Spinal cord (tissue), 10 donors: ENCODE data around the gene TOB2. TPM values are rescaled to one million over a fixed set of nuclear protein-coding genes. Genes with fewer than 3 reads are reported as not detected.
"Not testable (repeated sequence)": the region's sequence is repeated elsewhere in the genome, so short reads cannot be mapped to it uniquely, and the experiment has no call there.

Experiments
- DNase-seq, 6 donors: peaks; one replicate each; pipeline versions ENCODE4 v3.0.0 to v3.0.0-alpha.2; 2013 to 2015; ENCODE audit warnings: low spot score in 6 of 6, low read depth in 4 of 6
- H3K27ac ChIP-seq: one replicate; pipeline ENCODE4 v1.5.1; 2013; ENCODE audit warnings: low read depth, low read length, control low read depth
- H3K27me3 ChIP-seq: one replicate; pipeline ENCODE4 v1.6.1; 2013; ENCODE audit warnings: low read length; ENCODE audit not compliant: control insufficient read depth, insufficient read depth
- H3K36me3 ChIP-seq: one replicate; pipeline ENCODE4 v1.6.1; 2013; ENCODE audit warnings: low read length; ENCODE audit not compliant: control insufficient read depth, insufficient read depth
- H3K4me1 ChIP-seq: one replicate; pipeline ENCODE4 v1.6.1; 2013; ENCODE audit warnings: low read length; ENCODE audit not compliant: control insufficient read depth, insufficient read depth
- H3K4me3 ChIP-seq: one replicate; pipeline ENCODE4 v1.5.1; 2013; ENCODE audit warnings: low read depth, low read length, control low read depth
- H3K9me3 ChIP-seq: one replicate; pipeline ENCODE4 v1.6.1; 2013; ENCODE audit warnings: low read length; ENCODE audit not compliant: control insufficient read depth, insufficient read depth
- WGBS: methylation state at CpG from one replicate; pipeline ENCODE4 v1.1.5; 2013; ENCODE audit warnings: missing lambda C conversion rate; ENCODE audit not compliant: insufficient coverage; 5-methylcytosine and 5-hydroxymethylcytosine counted together
- polyA plus RNA-seq, 2 donors: library from polyadenylated mRNA; unstranded; fragments of 120-200 nt; gene quantifications; one replicate each; pipeline ENCODE4 v1.2.1, GENCODE V29; 2013; ENCODE audit not compliant: insufficient read length in 2 of 2
- total RNA-seq, 2 donors: library from RNA; depleted of rRNA in 1 of 2; stranded (reverse); fragments of 120-200 nt in 1 of 2; fragments of >200 nt in 1 of 2; gene quantifications; one replicate each; pipeline versions ENCODE4 v1.2.3 to v1.2.4, GENCODE V29; 2013 to 2014
- donor health status: healthy.

The TOB2 gene
- total and polyA plus RNA-seq, 4 donors, result 17.1 to 45.5 (median 38.9) TPM

DNA sequence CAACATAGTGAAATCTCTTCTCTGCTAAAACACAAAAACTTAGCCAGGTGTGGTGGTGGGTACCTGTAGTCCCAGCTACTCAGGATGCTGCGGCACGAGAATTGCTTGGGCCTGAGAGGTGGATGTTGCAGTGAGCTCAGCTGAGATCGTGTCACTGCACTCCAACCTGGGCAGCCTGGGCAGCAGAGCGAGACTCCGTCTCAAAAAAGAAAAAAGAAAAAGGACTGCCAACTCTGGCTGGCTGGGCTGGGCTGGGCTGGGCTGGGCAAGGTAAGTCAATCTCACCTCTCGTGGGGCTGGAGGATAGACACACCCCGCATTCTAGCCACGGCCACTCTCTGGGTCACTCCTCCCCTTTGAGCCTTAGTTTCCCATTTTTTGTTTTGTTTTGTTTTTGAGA lies 37.9 kb downstream of the TOB2 start:
- no peak overlapping the region for H3K4me3 ChIP-seq
- H3K36me3 ChIP-seq, result no peaks in the 10 kb centered on the region
- no peak overlapping the region for H3K27ac ChIP-seq
- H3K27me3 ChIP-seq, result no peaks in the 10 kb centered on the region
- DNase-seq, result no peak
- WGBS, result 73% methylated on average over 4 of the region's 8 CpGs
- H3K4me1 ChIP-seq, result peaks cover 33% of the 10 kb centered on the region
- H3K9me3 ChIP-seq, result no peaks in the 10 kb centered on the region

DNA sequence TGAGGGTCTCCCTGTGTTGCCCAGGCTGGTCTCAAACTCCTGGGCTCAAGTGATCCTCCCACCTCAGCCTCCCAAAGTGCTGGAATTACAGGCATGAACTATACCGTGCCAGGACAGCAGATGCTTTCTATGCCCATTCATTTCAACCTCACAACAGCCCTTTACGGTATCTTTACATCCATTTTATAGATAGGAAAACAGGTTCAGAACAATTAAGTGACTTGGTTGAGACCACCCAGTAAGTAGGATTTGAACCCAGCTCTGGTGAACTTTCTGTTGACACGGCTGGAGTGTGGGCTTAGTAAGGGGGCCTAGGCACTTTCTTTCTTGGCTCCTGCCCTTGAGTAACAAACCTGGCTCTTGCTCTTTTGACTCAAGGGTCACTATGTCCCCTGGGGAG lies 39.2 kb downstream of the TOB2 start:
- WGBS, result 100% methylated on average over 1 of the region's 3 CpGs
- DNase-seq, result no peak
- Histone ChIP-seq H3K27ac (no peak overlapping the region), H3K9me3 (no peaks in the 10 kb centered on the region), H3K27me3 (no peaks in the 10 kb centered on the region), H3K36me3 (no peaks in the 10 kb centered on the region), H3K4me1 (peaks cover 36% of the 10 kb centered on the region), H3K4me3 (no peak overlapping the region)

DNA sequence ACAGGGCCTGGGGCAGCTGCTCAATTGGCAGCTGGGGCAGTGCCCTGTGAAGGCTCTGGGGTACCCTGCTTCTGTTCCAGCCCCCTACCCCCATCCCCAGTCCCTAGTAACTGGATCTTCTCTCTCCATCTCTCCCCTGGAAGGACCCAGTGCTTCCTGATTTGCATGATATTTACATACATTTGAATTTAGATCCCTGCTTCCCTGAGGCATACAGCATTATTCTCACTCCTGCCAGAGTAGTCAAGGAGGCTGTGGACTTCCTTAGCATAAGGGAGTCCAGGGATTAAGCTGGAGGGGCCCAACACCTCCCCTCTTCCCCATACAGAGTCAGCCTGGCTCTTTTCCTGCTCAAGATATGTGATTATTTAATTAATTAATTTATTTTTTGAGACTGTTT lies 40.2 kb downstream of the TOB2 start:
- DNase-seq, result no peak
- Histone ChIP-seq H3K4me1 (peaks cover 41% of the 10 kb centered on the region), H3K36me3 (no peaks in the 10 kb centered on the region), H3K27ac (no peak overlapping the region), H3K27me3 (no peaks in the 10 kb centered on the region), H3K4me3 (no peak overlapping the region), H3K9me3 (no peaks in the 10 kb centered on the region)

DNA sequence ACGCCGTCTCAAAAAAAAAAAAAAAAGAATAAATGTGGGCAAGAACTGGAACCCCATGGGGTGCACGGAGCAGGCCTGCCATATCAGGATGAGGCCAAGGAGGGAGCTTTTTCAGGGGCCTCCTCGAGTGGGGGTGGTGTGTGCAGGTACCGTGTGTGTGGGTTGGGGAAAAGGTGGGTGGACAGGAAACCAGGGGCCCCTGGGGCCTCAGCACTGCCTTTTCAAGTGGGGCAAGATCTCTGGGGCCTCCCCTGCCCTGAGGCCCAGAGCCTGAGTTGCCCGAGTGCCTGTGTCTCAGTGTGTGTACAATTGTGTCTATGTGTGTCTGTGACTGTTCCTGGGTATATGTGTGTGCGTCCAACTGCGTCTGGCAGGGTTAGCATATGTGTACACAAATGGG lies 41.0 kb downstream of the TOB2 start:
- Histone ChIP-seq H3K4me1 (peaks cover 36% of the 10 kb centered on the region), H3K27ac (no peak overlapping the region), H3K27me3 (no peaks in the 10 kb centered on the region), H3K9me3 (no peaks in the 10 kb centered on the region), H3K36me3 (peaks cover 3% of the 10 kb centered on the region), H3K4me3 (no peak overlapping the region)
- DNase-seq, result no peak
- 83% methylated on average over 4 of the region's 8 CpGs for WGBS

DNA sequence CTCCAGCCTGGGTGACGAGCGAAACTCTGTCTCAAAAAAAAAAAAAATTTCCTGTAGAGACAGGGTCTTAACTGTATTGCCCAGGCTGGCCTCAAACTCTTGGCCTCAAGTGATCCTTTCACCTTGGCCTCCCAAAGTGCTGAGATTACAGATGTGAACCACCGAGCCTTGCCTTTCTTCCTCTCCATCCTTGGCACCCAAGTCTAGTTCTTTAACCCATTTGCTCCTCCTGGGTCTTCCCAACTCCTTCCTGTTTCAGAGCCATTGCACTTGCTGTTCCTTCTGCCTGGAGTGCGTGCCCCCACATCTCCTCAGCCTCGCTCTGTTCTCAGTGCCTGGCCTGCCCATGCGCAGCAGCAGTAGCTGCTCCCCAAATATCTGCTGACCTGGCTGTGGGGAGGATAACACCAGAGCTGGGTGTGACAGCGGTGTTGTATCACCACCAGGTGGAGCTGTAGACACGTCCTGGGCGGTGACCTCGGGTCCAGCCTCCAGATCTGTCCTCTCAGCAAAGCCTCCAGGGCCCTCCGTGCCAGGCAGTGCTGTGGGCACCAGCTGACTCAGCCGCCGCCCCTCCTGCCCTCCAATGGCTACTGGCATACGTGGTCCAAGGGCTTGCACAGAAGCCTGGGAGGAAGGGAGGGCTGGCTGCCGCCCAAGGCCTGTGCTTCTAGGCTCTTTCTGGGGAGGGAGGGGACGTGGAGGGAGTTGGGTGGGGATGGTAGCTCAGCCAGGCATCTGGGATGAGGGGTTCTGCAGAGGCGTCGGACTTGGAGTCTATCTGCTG lies 42.9 kb downstream of the TOB2 start:
- peak overlapping the region; percentile 71 for H3K27ac ChIP-seq
- 19% methylated on average over 14 of the region's 18 CpGs for WGBS
- H3K9me3 ChIP-seq, result no peaks in the 10 kb centered on the region
- peak in 5 of 6 donors; percentile 66 to 94 (median 75) for DNase-seq
- no peak overlapping the region for H3K4me3 ChIP-seq
- H3K36me3 ChIP-seq, result peaks cover 13% of the 10 kb centered on the region
- H3K27me3 ChIP-seq, result no peaks in the 10 kb centered on the region
- peaks cover 31% of the 10 kb centered on the region for H3K4me1 ChIP-seq

DNA sequence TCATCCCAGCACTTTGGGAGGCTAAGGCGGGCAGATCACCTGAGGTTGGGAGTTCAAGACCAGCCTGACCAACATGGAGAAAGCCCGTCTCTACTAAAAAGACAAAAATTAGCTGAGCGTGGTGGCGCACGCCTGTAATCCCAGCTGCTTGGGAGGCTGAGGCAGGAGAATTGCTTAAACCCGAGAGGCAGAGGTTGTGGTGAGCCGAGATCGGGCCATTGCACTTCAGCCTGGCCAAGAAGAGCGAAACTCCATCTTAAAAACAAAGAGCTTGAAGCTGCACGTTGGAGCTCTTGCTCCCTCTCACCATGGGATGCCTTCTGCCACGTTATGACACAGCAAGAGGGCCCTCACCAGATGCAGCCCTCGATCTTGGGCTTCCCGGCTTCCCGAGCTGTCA lies 43.8 kb downstream of the TOB2 start:
- DNase-seq, H3K27ac ChIP-seq, H3K27me3 ChIP-seq, H3K4me3 ChIP-seq, H3K9me3 ChIP-seq: not testable (repeated sequence)
- peaks cover 33% of the 10 kb centered on the region for H3K4me1 ChIP-seq
- WGBS, result 86% methylated on average over 11 of the region's 14 CpGs
- H3K36me3 ChIP-seq, result peaks cover 21% of the 10 kb centered on the region

DNA sequence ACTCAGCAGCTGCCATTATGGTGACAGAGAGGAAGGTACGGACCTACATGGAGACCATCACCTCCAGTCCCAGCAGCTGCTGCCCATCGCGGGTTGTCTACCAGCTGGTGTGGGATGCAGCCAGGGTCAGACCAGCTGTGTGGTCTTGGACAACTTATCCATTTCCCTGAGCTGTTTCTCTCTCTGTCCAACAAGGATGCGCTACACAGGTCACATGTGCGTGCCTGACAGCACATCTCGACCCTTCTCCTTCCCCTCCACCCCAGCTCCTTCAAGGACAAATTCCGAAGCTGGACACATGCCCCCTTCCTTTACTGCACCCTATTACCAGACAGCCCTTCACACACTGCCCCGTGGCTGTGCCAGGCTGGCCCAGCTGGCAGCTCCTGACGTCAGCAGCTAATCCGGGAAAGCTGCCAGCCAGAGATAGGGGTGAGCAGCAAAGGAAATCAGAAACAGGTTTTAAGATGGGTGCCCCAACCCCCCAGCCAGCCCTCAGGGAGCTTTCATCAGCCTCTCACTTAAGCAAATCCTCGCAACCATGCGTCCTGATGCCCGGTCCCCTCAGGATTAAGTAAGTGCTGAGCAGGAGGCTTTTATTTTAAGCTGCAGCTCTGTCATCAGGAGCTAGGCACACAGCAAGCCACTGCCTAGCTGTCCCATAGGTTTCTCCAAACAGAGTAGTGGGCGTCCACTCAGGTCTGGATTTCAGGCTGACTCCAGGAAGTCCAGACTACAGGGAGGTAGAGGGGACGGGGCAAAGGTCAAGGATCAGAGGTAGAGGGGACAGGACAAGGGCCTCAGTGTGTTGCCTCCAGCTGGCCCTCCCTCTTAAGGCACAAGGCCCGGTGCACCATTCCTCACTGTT lies 44.6 kb downstream of the TOB2 start:
- Histone ChIP-seq H3K9me3 (no peaks in the 10 kb centered on the region), H3K27me3 (no peaks in the 10 kb centered on the region), H3K4me3 (no peak overlapping the region), H3K4me1 (peaks cover 33% of the 10 kb centered on the region), H3K36me3 (peaks cover 30% of the 10 kb centered on the region), H3K27ac (peak overlapping the region; percentile 70)
- 38% methylated on average over 11 of the region's 16 CpGs for WGBS
- DNase-seq, result peak in 2 of 6 donors; percentile 87 to 94

DNA sequence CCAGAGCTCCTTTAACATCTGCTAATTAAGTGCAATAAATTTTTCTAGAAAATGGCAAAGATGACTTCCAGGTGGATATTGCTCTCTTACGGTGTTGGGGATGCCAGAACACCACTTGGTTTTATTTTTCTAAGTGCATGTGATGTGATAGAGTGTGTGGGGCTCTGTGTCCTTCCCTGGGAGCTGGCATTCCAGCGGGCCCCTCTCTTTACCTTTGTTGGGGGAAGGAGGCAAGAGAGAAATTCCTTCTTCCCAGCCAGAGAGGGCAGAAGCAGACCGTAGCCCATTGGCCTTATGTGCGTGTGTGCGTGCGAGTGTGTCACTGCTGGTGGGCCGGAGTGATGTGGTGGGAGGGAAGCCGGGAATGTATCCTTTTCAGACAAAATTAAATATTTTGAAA lies 47.7 kb downstream of the TOB2 start:
- no peaks in the 10 kb centered on the region for H3K9me3 ChIP-seq
- no peaks in the 10 kb centered on the region for H3K27me3 ChIP-seq
- peaks cover 39% of the 10 kb centered on the region for H3K4me1 ChIP-seq
- H3K27ac ChIP-seq, result no peak overlapping the region
- 88% methylated on average over 1 of the region's 8 CpGs for WGBS
- DNase-seq, result no peak
- H3K4me3 ChIP-seq, result no peak overlapping the region
- H3K36me3 ChIP-seq, result peaks cover 60% of the 10 kb centered on the region

DNA sequence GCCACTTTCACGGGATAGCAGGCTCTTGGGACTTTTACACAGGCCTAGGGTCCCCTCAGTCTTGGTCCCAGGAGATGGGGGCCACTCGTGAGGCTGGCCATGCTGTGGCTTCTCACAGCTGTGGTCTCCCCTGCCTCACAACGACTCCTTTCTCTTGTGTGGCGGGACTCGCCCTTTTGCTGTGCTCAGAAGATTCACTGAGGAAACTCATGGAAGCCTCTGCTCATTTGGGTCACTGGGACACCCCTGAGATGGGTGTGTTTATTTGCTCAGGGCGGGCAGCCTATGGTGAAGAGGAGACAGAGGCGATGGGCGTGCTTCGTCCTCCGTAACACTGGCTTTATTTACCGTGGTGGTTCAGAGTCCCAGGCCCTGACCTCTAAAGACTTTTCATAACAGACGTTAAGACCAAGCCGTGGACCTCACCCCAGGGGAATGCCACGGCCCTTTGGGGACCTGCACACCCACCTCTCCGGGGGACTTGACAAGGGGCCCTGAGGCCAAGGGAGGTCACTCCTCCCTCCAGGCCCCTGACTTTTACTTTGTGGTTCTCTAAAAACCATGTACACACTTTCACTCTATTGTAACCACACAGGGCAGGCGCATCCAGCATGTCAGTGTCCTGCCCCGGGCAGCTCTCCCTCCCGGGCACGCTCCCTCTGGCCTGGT lies 49.3 kb downstream of the TOB2 start:
- H3K4me3 ChIP-seq, result no peak overlapping the region
- H3K9me3 ChIP-seq, result no peaks in the 10 kb centered on the region
- peaks cover 74% of the 10 kb centered on the region for H3K36me3 ChIP-seq
- peaks cover 29% of the 10 kb centered on the region for H3K4me1 ChIP-seq
- WGBS, result 84% methylated on average over 10 of the region's 19 CpGs
- DNase-seq, result no peak
- H3K27ac ChIP-seq, result no peak overlapping the region
- H3K27me3 ChIP-seq, result no peaks in the 10 kb centered on the region
